ENCODE measurements around the gene HS2ST1. TPM values are rescaled to one million over a fixed set of nuclear protein-coding genes. Genes with fewer than 3 reads are reported as not detected.

Gene HS2ST1
- total and polyA plus RNA-seq, 10 of the 15 experiments (the other 5 are each of a cell fraction or from before 2014, with no cell fraction given): 5.4 to 30.8 (median 18.6) TPM

GRCh38 chr1:87039096-87039495 lies 124.7 kb downstream of the HS2ST1 start:
- DNase-seq (ENCODE audit: low read depth, low spot score) (no peak), FAIRE-seq (no peak), ATAC-seq (no peak)
- Histone ChIP-seq H3K9me3 (replicated peaks; ENCODE audit: control insufficient read depth, insufficient read depth, low read length) (no peaks in the 10 kb centered on the region; the same call in 1 of the 3 replicates), H3K27ac (ENCODE audit: control insufficient read depth, insufficient read depth) (no peak overlapping the region), H3K4me1 (ENCODE audit: control insufficient read depth, insufficient read depth, low read length) (no peaks in the 10 kb centered on the region; the same call in 1 of the 2 replicates), H2AFZ (ENCODE audit: control insufficient read depth, low read depth, low read length) (no peak overlapping the region), H4K20me1 (ENCODE audit: control insufficient read depth, insufficient read depth) (no peaks in the 10 kb centered on the region), H3K4me2 (ENCODE audit: control insufficient read depth, insufficient read depth) (no peak overlapping the region), H3K27me3 (replicated peaks in 1 of 2; ENCODE audit: control insufficient read depth in 2 of 2, insufficient read depth in 2 of 2, low read length in 1 of 2) (no peaks in the 10 kb centered on the region), H3K9ac (ENCODE audit: control insufficient read depth, insufficient read depth, low read length) (no peak overlapping the region), H3K36me3 (ENCODE audit: control insufficient read depth in 2 of 2, insufficient read depth in 2 of 2, low read length in 1 of 2) (no peaks in the 10 kb centered on the region), H3K4me3 (no peak overlapping the region), H3K79me2 (ENCODE audit: control insufficient read depth, insufficient read depth, low read length) (peaks cover 10% of the 10 kb centered on the region)
- SMC1A ChIA-PET (ENCODE audit: uncharacterized antibody, unreplicated experiment): interaction anchor here (1.1 kb wide), 1 partner anchor 8 kb away, joined by 3 read pairs; no protein-coding TSS in a partner anchor
- in situ Hi-C loops (cut with MboI): no loop called here
- no peak for TF ChIP-seq FOS (IDR thresholded peaks at IDR 0.05; ENCODE audit: borderline replicate concordance, extremely low read depth, insufficient read length)
- TF ChIP-seq NFIC (IDR thresholded peaks at IDR 0.05; ENCODE audit: low read depth, low read length): no peak
- TF ChIP-seq NR2C2 (IDR thresholded peaks at IDR 0.05; ENCODE audit: borderline replicate concordance, control insufficient read depth, insufficient read length, low read depth): no peak
- TF ChIP-seq NBN (IDR thresholded peaks at IDR 0.05): no peak
- TF ChIP-seq USF1 (IDR thresholded peaks at IDR 0.05; ENCODE audit: borderline replicate concordance, extremely low read length, insufficient read depth, low read depth, low read length): no peak
- no peak for TF ChIP-seq NFXL1 (IDR thresholded peaks at IDR 0.05; ENCODE audit: borderline replicate concordance)
- no peak for TF ChIP-seq SMAD5 (IDR thresholded peaks at IDR 0.05; ENCODE audit: low read depth)
- TF ChIP-seq EED (IDR thresholded peaks at IDR 0.05; ENCODE audit: low read depth): no peak
- no peak for TF ChIP-seq IKZF2 (IDR thresholded peaks at IDR 0.05)
- TF ChIP-seq TCF3 (IDR thresholded peaks at IDR 0.05; ENCODE audit: borderline replicate concordance, insufficient read depth, low read depth, low read length): no peak
- TF ChIP-seq POLR2AphosphoS5 (IDR thresholded peaks at IDR 0.05; ENCODE audit: low read length): no peak
- TF ChIP-seq ASH2L (IDR thresholded peaks at IDR 0.05; ENCODE audit: borderline replicate concordance, low read depth): no peak
- POLR2A ChIA-PET: no interaction called here
- 100% methylated on average over 3 of the region's 3 CpGs for WGBS (ENCODE audit: insufficient coverage, insufficient replicate concordance, low lambda C conversion rate, missing lambda C conversion rate)
- BruUV-seq (replicated peaks): no TSS peak
- intact Hi-C loops (cut with micrococcal nuclease; ENCODE audit: unreplicated experiment): no loop called here
- RAD21 ChIA-PET (ENCODE audit: unreplicated experiment): interaction anchor here (1.4 kb wide), 1 partner anchor 45 kb away, joined by 3 read pairs; no protein-coding TSS in a partner anchor
- CTCF ChIA-PET: interaction anchor here (1.2 kb wide), 1 partner anchor 15 kb away, joined by 3 read pairs; no protein-coding TSS in a partner anchor
